Measurements from ENCODE around the gene HNRNPA3. TPM values are rescaled to one million over a fixed set of nuclear protein-coding genes. Genes with fewer than 3 reads are reported as not detected.
"Not testable (repeated sequence)": the region's sequence is repeated elsewhere in the genome, so short reads cannot be mapped to it uniquely, and the experiment has no call there.

HNRNPA3 gene
- total and polyA plus RNA-seq, 2 donors (not counting 1 experiment from before 2014, with no cell fraction given): 45.1 to 200 TPM

- ATAC-seq (ENCODE audit: low read depth): no peak
- intact Hi-C loops (cut with micrococcal nuclease): loop anchor here (2.0 kb wide), 3 partner anchors 15 to 353 kb away; a partner anchor contains a TSS
- H3K9ac ChIP-seq (ENCODE audit: low read length): peak overlapping the region; percentile 99
- Mint-ChIP-seq H3K9me3 (ENCODE audit: insufficient read depth) (no peaks in the 10 kb centered on the region), H3K4me1 (peaks cover 33% of the 10 kb centered on the region), H3K27ac (peak overlapping the region; percentile 98), H3K4me3 (peak overlapping the region; percentile 98), H3K27me3 (no peaks in the 10 kb centered on the region)
- peaks cover 31% of the 10 kb centered on the region for H3K79me2 ChIP-seq (ENCODE audit: control insufficient read depth, insufficient read depth, low read length)
- H3K9me3 ChIP-seq (ENCODE audit: control extremely low read depth in 1 of 3, control insufficient read depth in 2 of 3, insufficient read depth in 1 of 3, low read length in 2 of 3): no peaks in the 10 kb centered on the region
- ChIA-PET POLR2A (interaction anchor here (0.8 to 4.0 kb wide), 3 partner anchors 15 to 101 kb away, joined by 6 to 66 read pairs (median 50); partner anchors contain the start of gene HNRNPA3), CTCF (interaction anchor here (1.0 to 5.8 kb wide), 9 partner anchors 23 to 150 kb away, joined by 3 to 195 read pairs (median 29); partner anchors contain the start of gene HNRNPA3)
- peak overlapping the region; percentile 91 for H3K4me2 ChIP-seq (replicated peaks; ENCODE audit: low read depth, low read length, poor library complexity, severe bottlenecking)
- DNase-seq: peak; percentile 59
- peak overlapping the region; percentile 67 for H2AFZ ChIP-seq (ENCODE audit: insufficient read depth, low read depth, low read length, poor library complexity, severe bottlenecking)
- H3K27ac ChIP-seq (ENCODE audit: low read length in 2 of 2): peak overlapping the region; percentile 99 to 100
- peaks cover 16% of the 10 kb centered on the region for H4K20me1 ChIP-seq (ENCODE audit: control insufficient read depth, insufficient read depth, low read length, poor library complexity, severe bottlenecking)
- H3K4me3 ChIP-seq (ENCODE audit: control extremely low read depth in 1 of 5, extremely low read depth in 1 of 5, insufficient read depth in 1 of 5, low read depth in 2 of 5, low read length in 4 of 5): peak overlapping the region; percentile 67 to 97 (median 92)
- no CpG with 5 or more reads among the region's 4 CpGs for WGBS (ENCODE audit: insufficient coverage)
- no peaks in the 10 kb centered on the region for H3K27me3 ChIP-seq (replicated peaks in 1 of 4; ENCODE audit: control extremely low read depth in 1 of 4, control insufficient read depth in 3 of 4, insufficient read depth in 4 of 4, low read length in 3 of 4)
- no peaks in the 10 kb centered on the region for H3K36me3 ChIP-seq (replicated peaks in 1 of 2; ENCODE audit: control extremely low read depth in 1 of 2, control insufficient read depth in 1 of 2, extremely low read depth in 1 of 2, insufficient read depth in 2 of 2, low read length in 1 of 2)
- TF ChIP-seq EZH2 (IDR thresholded peaks at IDR 0.05; ENCODE audit: borderline replicate concordance, insufficient read depth, low read depth, low read length, poor library complexity, severe bottlenecking): no peak
- TF ChIP-seq, protein P1, sequence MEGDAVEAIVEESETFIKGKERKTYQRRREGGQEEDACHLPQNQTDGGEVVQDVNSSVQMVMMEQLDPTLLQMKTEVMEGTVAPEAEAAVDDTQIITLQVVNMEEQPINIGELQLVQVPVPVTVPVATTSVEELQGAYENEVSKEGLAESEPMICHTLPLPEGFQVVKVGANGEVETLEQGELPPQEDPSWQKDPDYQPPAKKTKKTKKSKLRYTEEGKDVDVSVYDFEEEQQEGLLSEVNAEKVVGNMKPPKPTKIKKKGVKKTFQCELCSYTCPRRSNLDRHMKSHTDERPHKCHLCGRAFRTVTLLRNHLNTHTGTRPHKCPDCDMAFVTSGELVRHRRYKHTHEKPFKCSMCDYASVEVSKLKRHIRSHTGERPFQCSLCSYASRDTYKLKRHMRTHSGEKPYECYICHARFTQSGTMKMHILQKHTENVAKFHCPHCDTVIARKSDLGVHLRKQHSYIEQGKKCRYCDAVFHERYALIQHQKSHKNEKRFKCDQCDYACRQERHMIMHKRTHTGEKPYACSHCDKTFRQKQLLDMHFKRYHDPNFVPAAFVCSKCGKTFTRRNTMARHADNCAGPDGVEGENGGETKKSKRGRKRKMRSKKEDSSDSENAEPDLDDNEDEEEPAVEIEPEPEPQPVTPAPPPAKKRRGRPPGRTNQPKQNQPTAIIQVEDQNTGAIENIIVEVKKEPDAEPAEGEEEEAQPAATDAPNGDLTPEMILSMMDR (IDR thresholded peaks at IDR 0.05): no peak
- peaks cover 19 to 25% of the 10 kb centered on the region in 2 donors for H3K4me1 ChIP-seq (ENCODE audit: control insufficient read depth in 2 of 2, insufficient read depth in 2 of 2, low read length in 2 of 2)
Observed at GRCh38 chr2:177265824-177266817, 53.5 kb downstream of the HNRNPA3 start.

DNA sequence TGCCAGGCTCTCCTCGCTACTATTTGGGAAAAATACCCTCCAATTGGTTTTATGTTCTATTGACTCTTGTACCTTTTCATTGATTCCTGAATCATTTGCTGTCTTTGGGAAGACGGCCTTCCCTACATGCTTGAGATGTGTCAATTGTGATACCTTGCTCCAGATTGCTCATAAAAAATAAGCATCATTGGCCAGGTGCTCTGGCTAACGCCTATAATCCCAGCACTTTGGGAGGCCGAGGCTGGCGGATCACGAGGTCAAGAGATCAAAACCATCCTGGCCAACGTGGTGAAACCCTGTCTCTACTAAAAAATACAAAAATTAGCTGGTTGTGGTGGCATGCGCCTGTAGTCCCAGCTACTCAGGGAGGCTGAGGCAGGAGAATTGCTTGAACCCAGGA lies 54.4 kb downstream of the HNRNPA3 start:
- Mint-ChIP-seq H3K4me1 (peaks cover 24% of the 10 kb centered on the region), H3K27ac (peak overlapping the region; percentile 59), H3K4me3 (peak overlapping the region; percentile 44)
- H3K27me3 Mint-ChIP-seq; ATAC-seq (ENCODE audit: low read depth); H3K9ac ChIP-seq (ENCODE audit: low read length); DNase-seq; H3K27me3 ChIP-seq (replicated peaks in 1 of 4; ENCODE audit: control extremely low read depth in 1 of 4, control insufficient read depth in 3 of 4, insufficient read depth in 4 of 4, low read length in 3 of 4); POLR2A ChIA-PET; H3K36me3 ChIP-seq (replicated peaks in 1 of 2; ENCODE audit: control extremely low read depth in 1 of 2, control insufficient read depth in 1 of 2, extremely low read depth in 1 of 2, insufficient read depth in 2 of 2, low read length in 1 of 2); H3K4me2 ChIP-seq (replicated peaks; ENCODE audit: low read depth, low read length, poor library complexity, severe bottlenecking); H2AFZ ChIP-seq (ENCODE audit: insufficient read depth, low read depth, low read length, poor library complexity, severe bottlenecking); H3K9me3 Mint-ChIP-seq (ENCODE audit: insufficient read depth); H3K4me3 ChIP-seq (ENCODE audit: control extremely low read depth in 1 of 5, extremely low read depth in 1 of 5, insufficient read depth in 1 of 5, low read depth in 2 of 5, low read length in 4 of 5); H3K27ac ChIP-seq (ENCODE audit: low read length in 2 of 2); H3K9me3 ChIP-seq (ENCODE audit: control extremely low read depth in 1 of 3, control insufficient read depth in 2 of 3, insufficient read depth in 1 of 3, low read length in 2 of 3): not testable (repeated sequence)
- 100% methylated on average over 2 of the region's 8 CpGs for WGBS (ENCODE audit: insufficient coverage)
- H3K4me1 ChIP-seq (ENCODE audit: control insufficient read depth in 2 of 2, insufficient read depth in 2 of 2, low read length in 2 of 2): peaks cover 11 to 16% of the 10 kb centered on the region in 2 donors
- peaks cover 12% of the 10 kb centered on the region for H4K20me1 ChIP-seq (ENCODE audit: control insufficient read depth, insufficient read depth, low read length, poor library complexity, severe bottlenecking)
- peaks cover 23% of the 10 kb centered on the region for H3K79me2 ChIP-seq (ENCODE audit: control insufficient read depth, insufficient read depth, low read length)
- CTCF ChIA-PET: interaction anchor here (4.7 to 5.8 kb wide), 3 partner anchors 66 to 119 kb away, joined by 29 to 195 read pairs (median 40); no protein-coding TSS in a partner anchor
- intact Hi-C loops (cut with micrococcal nuclease): loop anchor here (2.0 kb wide), 1 partner anchor 286 kb away; a partner anchor contains a TSS

All from B cell (primary cell).